IMR-90 (cell line): ENCODE data around the gene RAB20. TPM values are rescaled to one million over a fixed set of nuclear protein-coding genes. Genes with fewer than 3 reads are reported as not detected.

Experiments
- ATAC-seq: fragments of 200-7000 bp; cut with Tn5 transposase; 2 replicates; pipeline ENCODE4 v1.9.1; 2020; ENCODE audit warnings: low read depth, mild to moderate bottlenecking, moderate library complexity
- BruUV-seq: library from RNA; stranded (reverse); fragments of 400-500 nt; replicated peaks from 2 replicates; lab custom pipeline; 2021; lab: Mats Ljungman, UMichigan
- CTCF ChIA-PET: fragments of 300-600 bp; formaldehyde crosslinking; extraction: SDS; loops from one replicate; lab custom pipeline; 2021; ENCODE audit warnings: antibody characterized with exemption; lab: Yijun Ruan, JAX
- POLR2A ChIA-PET: fragments of 300-600 bp; sonication (Branson Sonifier 250); formaldehyde crosslinking; loops from one replicate; lab custom pipeline; 2022; ENCODE audit warnings: antibody characterized with exemption; ENCODE audit not compliant: unreplicated experiment; lab: Charles Lee
- DNase-seq: peaks from one replicate; pipeline ENCODE4 v3.0.0; 2013
- H2AFZ ChIP-seq: replicated peaks from 2 replicates; pipeline ENCODE3; 2013; ENCODE audit warnings: low read length, mild to moderate bottlenecking; ENCODE audit not compliant: poor library complexity
- H2AK5ac ChIP-seq: 2 replicates; pipeline ENCODE4 v1.6.1; 2013; ENCODE audit warnings: low read depth, low read length, inconsistent platforms
- H2AK9ac ChIP-seq: replicated peaks from 2 replicates; pipeline ENCODE3; 2013; ENCODE audit warnings: mild to moderate bottlenecking, low read depth, low read length, moderate library complexity; ENCODE audit not compliant: poor library complexity
- H2BK120ac ChIP-seq: 2 replicates; pipeline ENCODE4 v1.6.1; 2013; ENCODE audit warnings: low read depth, low read length, inconsistent platforms
- H2BK15ac ChIP-seq: 3 replicates; pipeline ENCODE4 v1.6.1; 2013; ENCODE audit warnings: low read depth, low read length, inconsistent platforms
- H2BK20ac ChIP-seq: 2 replicates; pipeline ENCODE4 v1.6.1; 2013; ENCODE audit warnings: low read depth, mild to moderate bottlenecking, inconsistent platforms, low read length, moderate library complexity
- H2BK5ac ChIP-seq: 2 replicates; pipeline ENCODE4 v1.6.1; 2013; ENCODE audit warnings: mild to moderate bottlenecking, low read depth, low read length, inconsistent platforms; ENCODE audit not compliant: poor library complexity, severe bottlenecking
- H3K14ac ChIP-seq: replicated peaks from 2 replicates; pipeline ENCODE4 v1.6.1; 2013; ENCODE audit warnings: low read depth, low read length, inconsistent platforms
- H3K18ac ChIP-seq: 2 replicates; pipeline ENCODE4 v1.6.1; 2013; ENCODE audit warnings: low read depth, low read length, control low read depth
- H3K23ac ChIP-seq: 2 replicates; pipeline ENCODE4 v1.6.1; 2013; ENCODE audit warnings: low read depth, low read length, inconsistent platforms
- H3K27ac ChIP-seq: 2 replicates; pipeline ENCODE4 v1.5.1; 2013; ENCODE audit warnings: mild to moderate bottlenecking, control low read depth, low read length; ENCODE audit not compliant: insufficient read depth
- H3K27me3 ChIP-seq: 2 replicates; pipeline ENCODE4 v1.6.1; 2013; ENCODE audit warnings: low read length; ENCODE audit not compliant: control insufficient read depth, insufficient read depth
- H3K36me3 ChIP-seq: 2 replicates; pipeline ENCODE4 v1.6.1; 2013; ENCODE audit warnings: low read length, mixed read lengths; ENCODE audit not compliant: control insufficient read depth, insufficient read depth
- H3K4ac ChIP-seq: 2 replicates; pipeline ENCODE4 v1.6.1; 2013; ENCODE audit warnings: low read depth, low read length, inconsistent platforms
- H3K4me1 ChIP-seq: 2 replicates; pipeline ENCODE4 v1.6.1; 2013; ENCODE audit warnings: low read length, mixed read lengths; ENCODE audit not compliant: control insufficient read depth, insufficient read depth
- H3K4me2 ChIP-seq: 2 replicates; pipeline ENCODE4 v1.6.1; 2013; ENCODE audit warnings: low read depth, mild to moderate bottlenecking, control low read depth, low read length, moderate library complexity
- H3K4me3 ChIP-seq: 2 replicates; pipeline ENCODE4 v1.5.1; 2013; ENCODE audit warnings: low read depth, mild to moderate bottlenecking, control low read depth, low read length, moderate library complexity; ENCODE audit not compliant: insufficient read depth
- H3K56ac ChIP-seq: 2 replicates; pipeline ENCODE4 v1.6.1; 2013; ENCODE audit warnings: low read length, inconsistent platforms; ENCODE audit not compliant: insufficient read depth; ENCODE audit errors: extremely low read depth
- H3K79me1 ChIP-seq, 2 experiments: 2 replicates each; pipeline ENCODE4 v1.6.1; 2013; ENCODE audit warnings: low read length in 2 of 2, inconsistent platforms in 1 of 2, low read depth in 1 of 2
- H3K9ac ChIP-seq: 2 replicates; pipeline ENCODE4 v1.6.1; 2013; ENCODE audit warnings: low read depth, low read length, control low read depth
- H3K9me1 ChIP-seq: 2 replicates; pipeline ENCODE4 v1.6.1; 2013; ENCODE audit warnings: low read length, inconsistent platforms; ENCODE audit not compliant: insufficient read depth
- H3K9me3 ChIP-seq: 2 replicates; pipeline ENCODE4 v1.6.1; 2013; ENCODE audit warnings: low read length; ENCODE audit not compliant: control insufficient read depth, insufficient read depth
- H4K20me1 ChIP-seq: 2 replicates; pipeline ENCODE4 v1.6.1; 2013; ENCODE audit warnings: low read length, inconsistent platforms; ENCODE audit not compliant: insufficient read depth
- H4K5ac ChIP-seq: 2 replicates; pipeline ENCODE4 v1.6.1; 2013; ENCODE audit warnings: mild to moderate bottlenecking, low read depth, low read length, control low read depth
- H4K8ac ChIP-seq, 2 experiments: 2 replicates each; pipeline ENCODE4 v1.6.1; 2013; ENCODE audit warnings: low read depth in 2 of 2, low read length in 2 of 2, control low read depth in 1 of 2, inconsistent platforms in 1 of 2
- H4K91ac ChIP-seq: 2 replicates; pipeline ENCODE4 v1.6.1; 2013; ENCODE audit warnings: low read depth, low read length, inconsistent platforms; ENCODE audit not compliant: insufficient read depth
- CEBPB ChIP-seq: IDR thresholded peaks from 2 replicates; pipeline ENCODE4 v1.6.1; 2012; ENCODE audit warnings: low read depth, low read length, improper control_type of control experiment
- FOS ChIP-seq: fragments of 150-350 bp; IDR thresholded peaks from 2 replicates; pipeline ENCODE4 v1.6.1; 2016; ENCODE audit warnings: low read depth, low read length
- MAFK ChIP-seq: IDR thresholded peaks from 2 replicates; pipeline ENCODE4 v1.6.1; 2012; ENCODE audit warnings: low read depth, low read length, improper control_type of control experiment
- NFE2L2 ChIP-seq: fragments of 150-350 bp; IDR thresholded peaks from 2 replicates; pipeline ENCODE4 v1.6.1; 2016; ENCODE audit warnings: low read depth, mild to moderate bottlenecking, low read length
- POLR2A ChIP-seq: IDR thresholded peaks from 2 replicates; pipeline ENCODE4 v1.6.1; 2012; ENCODE audit warnings: mild to moderate bottlenecking, low read depth, low read length
- RCOR1 ChIP-seq: IDR thresholded peaks from 2 replicates; pipeline ENCODE4 v1.6.1; 2012; ENCODE audit warnings: mild to moderate bottlenecking, low read length, improper control_type of control experiment; ENCODE audit not compliant: insufficient replicate concordance
- USF2 ChIP-seq: fragments of 150-350 bp; IDR thresholded peaks from 2 replicates; pipeline ENCODE4 v1.6.1; 2017; ENCODE audit warnings: mild to moderate bottlenecking, antibody characterized with exemption, low read length, low read depth
- WGBS, 2 experiments: methylation state at CpG; one replicate each; pipeline versions ENCODE4 v1.1.5 to v1.1.7; 2013; ENCODE audit warnings: missing lambda C conversion rate in 2 of 2; ENCODE audit not compliant: insufficient read length in 1 of 2; ENCODE audit errors: extremely low coverage in 2 of 2; 5-methylcytosine and 5-hydroxymethylcytosine counted together
- dilution Hi-C: fragments of 300-500 bp; cut with HindIII; formaldehyde crosslinking; loops from one replicate; pipeline ENCODE4 v1.14.3; 2018; ENCODE audit warnings: low sequenced_read_pairs; ENCODE audit not compliant: unreplicated experiment
- in situ Hi-C: fragments of 300-500 bp; cut with MboI; formaldehyde crosslinking; loops from 3 replicates; pipeline ENCODE4 v1.14.3; 2019; ENCODE audit warnings: low sequenced_read_pairs, inconsistent platforms, mixed read lengths
- intact Hi-C: fragments of 100-400 bp; cut with micrococcal nuclease; formaldehyde crosslinking; loops from 2 replicates; pipeline ENCODE4 v1.10.0; 2022
- polyA plus RNA-seq, 3 experiments: library from polyadenylated mRNA; depleted of rRNA; stranded (reverse); fragments of >200 nt; gene quantifications; 2 replicates each; pipeline ENCODE4 v1.2.3, GENCODE V29; 2012; ENCODE audit warnings: low replicate concordance in 1 of 3
- total RNA-seq: library from RNA; depleted of rRNA; stranded (reverse); fragments of >200 nt; gene quantifications from 2 replicates; pipeline ENCODE4 v1.2.3, GENCODE V29; 2012

Gene RAB20
- total and polyA plus RNA-seq, 2 of the 4 experiments (the other 2 are of a cell fraction): 3.8 to 5.1 TPM

GRCh38 chr13:110475117-110475516, 86.4 kb downstream of the RAB20 start:
- Histone ChIP-seq H2BK120ac (no peak overlapping the region), H4K5ac (no peak overlapping the region), H3K4me3 (no peak overlapping the region), H4K91ac (no peak overlapping the region), H2AFZ (no peak overlapping the region), H2BK5ac (no peak overlapping the region), H2AK9ac (no peak overlapping the region), H3K9me3 (no peaks in the 10 kb centered on the region), H4K8ac (no peak overlapping the region), H3K23ac (no peak overlapping the region), H3K14ac (no peak overlapping the region), H3K9ac (no peak overlapping the region), H4K20me1 (peaks cover 11% of the 10 kb centered on the region), H3K4ac (no peak overlapping the region; the same call in 1 of the 2 replicates), H3K4me1 (no peaks in the 10 kb centered on the region), H2AK5ac (no peak overlapping the region), H3K56ac (no peak overlapping the region), H3K9me1 (peaks cover 10% of the 10 kb centered on the region), H2BK15ac (no peak overlapping the region), H3K36me3 (peaks cover 81% of the 10 kb centered on the region), H3K79me1 (peaks cover 24 to 34% of the 10 kb centered on the region in 2 experiments; a peak in 3 of 4 replicates), H3K27ac (no peak overlapping the region), H2BK20ac (no peak overlapping the region), H3K27me3 (no peaks in the 10 kb centered on the region), H3K18ac (no peak overlapping the region), H3K4me2 (no peak overlapping the region)
- intact Hi-C loops: no loop called here
- POLR2A ChIA-PET: no interaction called here
- ATAC-seq: no peak
- in situ Hi-C loops: no loop called here
- no CpG with 5 or more reads among the region's 9 CpGs for WGBS, 2 experiments
- dilution Hi-C loops: no loop called here
- no peak for TF ChIP-seq CEBPB
- no peak for TF ChIP-seq POLR2A
- no peak for TF ChIP-seq NFE2L2
- TF ChIP-seq FOS: no peak
- no peak for TF ChIP-seq MAFK
- TF ChIP-seq RCOR1: no peak
- TF ChIP-seq USF2: no peak
- no TSS peak for BruUV-seq
- no peak for DNase-seq
- CTCF ChIA-PET: no interaction called here
